ENCODE data around the gene MAD1L1.

- no peak for TF ChIP-seq CTCF (conservative IDR thresholded peaks at IDR 0.05 in 1 of 2, IDR thresholded peaks at IDR 0.05 in 1 of 2; ENCODE audit: low read depth in 1 of 2, low read length in 2 of 2)
- TF ChIP-seq EZH2 (IDR thresholded peaks at IDR 0.05; ENCODE audit: low read length, missing control alignments) = no peak
These were observed 335.5 kb downstream of the MAD1L1 start for GRCh38 chr7:1897076-1897860.

All from fibroblast of lung (primary cell).